ENCODE results near the gene ATP8A1.
"Not testable (repeated sequence)": the region's sequence is repeated elsewhere in the genome, so short reads cannot be mapped to it uniquely, and the experiment has no call there.

ATP8A1 gene

DNA sequence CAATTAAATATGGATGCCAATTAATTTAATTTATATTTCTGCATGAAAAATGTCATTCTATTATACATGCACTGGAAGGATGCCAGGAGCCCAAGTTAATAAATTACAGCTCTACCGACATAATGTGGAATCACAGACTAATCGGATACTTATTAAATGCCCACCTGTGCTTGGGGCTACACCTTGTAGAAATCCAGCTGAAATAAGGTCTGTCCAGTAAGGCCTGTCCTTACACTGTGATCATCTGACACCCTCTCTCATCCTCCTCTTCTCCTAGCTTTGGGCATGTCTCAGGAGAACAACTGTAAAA is 265.6 kb downstream of the ATP8A1 start:
- no peak overlapping the region for H2AFZ ChIP-seq
- no peak overlapping the region for H3K27ac ChIP-seq
- no peaks in the 10 kb centered on the region for H3K27me3 ChIP-seq (ENCODE audit: control insufficient read depth, insufficient read depth, low read length)
- H3K9ac ChIP-seq = no peak overlapping the region
- no peak overlapping the region for H3K4me2 ChIP-seq (ENCODE audit: low read length)
- no peaks in the 10 kb centered on the region for H3K79me2 ChIP-seq
- no peaks in the 10 kb centered on the region for H3K36me3 ChIP-seq (ENCODE audit: control insufficient read depth, insufficient read depth, low read length)
- no peaks in the 10 kb centered on the region for H3K9me3 ChIP-seq (ENCODE audit: control insufficient read depth, low read length)
- no peak overlapping the region for H3K4me3 ChIP-seq (ENCODE audit: low read depth, low read length)
- H3K4me1 ChIP-seq = no peaks in the 10 kb centered on the region
- TF ChIP-seq, protein P1, sequence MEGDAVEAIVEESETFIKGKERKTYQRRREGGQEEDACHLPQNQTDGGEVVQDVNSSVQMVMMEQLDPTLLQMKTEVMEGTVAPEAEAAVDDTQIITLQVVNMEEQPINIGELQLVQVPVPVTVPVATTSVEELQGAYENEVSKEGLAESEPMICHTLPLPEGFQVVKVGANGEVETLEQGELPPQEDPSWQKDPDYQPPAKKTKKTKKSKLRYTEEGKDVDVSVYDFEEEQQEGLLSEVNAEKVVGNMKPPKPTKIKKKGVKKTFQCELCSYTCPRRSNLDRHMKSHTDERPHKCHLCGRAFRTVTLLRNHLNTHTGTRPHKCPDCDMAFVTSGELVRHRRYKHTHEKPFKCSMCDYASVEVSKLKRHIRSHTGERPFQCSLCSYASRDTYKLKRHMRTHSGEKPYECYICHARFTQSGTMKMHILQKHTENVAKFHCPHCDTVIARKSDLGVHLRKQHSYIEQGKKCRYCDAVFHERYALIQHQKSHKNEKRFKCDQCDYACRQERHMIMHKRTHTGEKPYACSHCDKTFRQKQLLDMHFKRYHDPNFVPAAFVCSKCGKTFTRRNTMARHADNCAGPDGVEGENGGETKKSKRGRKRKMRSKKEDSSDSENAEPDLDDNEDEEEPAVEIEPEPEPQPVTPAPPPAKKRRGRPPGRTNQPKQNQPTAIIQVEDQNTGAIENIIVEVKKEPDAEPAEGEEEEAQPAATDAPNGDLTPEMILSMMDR (IDR thresholded peaks at IDR 0.05) = no peak

DNA sequence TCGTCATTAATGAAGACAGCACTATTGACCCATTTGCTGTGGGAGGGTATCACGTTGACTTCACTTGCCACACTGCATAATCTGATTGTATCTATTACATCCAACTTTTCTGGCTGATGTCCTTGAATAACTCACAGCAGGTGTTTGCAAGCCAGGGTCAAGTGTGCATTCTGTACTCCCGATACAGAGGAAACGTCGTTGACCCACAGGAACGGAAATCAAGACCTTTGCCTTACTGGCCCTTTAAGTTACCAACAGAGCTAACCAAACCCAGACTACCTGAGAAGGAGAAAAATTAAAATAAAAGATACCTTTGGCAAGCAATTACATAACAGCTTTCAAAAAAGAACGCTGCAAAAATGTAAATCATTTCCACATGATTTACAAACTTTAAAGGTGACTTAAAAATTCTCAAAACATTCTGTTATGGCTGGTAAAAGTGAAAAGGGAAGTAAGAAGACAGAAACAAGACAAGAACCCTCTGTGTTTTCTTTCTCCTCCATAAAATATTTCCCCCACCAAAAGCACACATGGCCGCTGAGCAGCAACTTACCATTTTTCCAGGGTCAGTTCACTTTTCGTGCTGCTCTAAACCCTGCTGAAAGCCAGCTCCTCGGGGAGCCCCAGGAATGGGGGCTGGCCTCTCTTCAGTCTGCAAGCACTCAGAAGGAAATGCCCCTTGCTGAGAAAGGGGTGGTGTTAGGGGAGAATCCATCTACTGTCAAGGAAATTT is 266.1 kb downstream of the ATP8A1 start:
- TF ChIP-seq, protein P1 (IDR thresholded peaks at IDR 0.05) = no peak
- H3K79me2 ChIP-seq = no peaks in the 10 kb centered on the region
- H3K36me3 ChIP-seq (ENCODE audit: control insufficient read depth, insufficient read depth, low read length) = no peaks in the 10 kb centered on the region
- peak overlapping the region; percentile 5 for H2AFZ ChIP-seq
- no peak overlapping the region for H3K9ac ChIP-seq
- H3K9me3 ChIP-seq (ENCODE audit: control insufficient read depth, low read length) = no peaks in the 10 kb centered on the region
- no peak overlapping the region for H3K27ac ChIP-seq
- H3K4me1 ChIP-seq = no peaks in the 10 kb centered on the region
- H3K4me2 ChIP-seq (ENCODE audit: low read length) = no peak overlapping the region
- H3K4me3 ChIP-seq (ENCODE audit: low read depth, low read length) = no peak overlapping the region
- no peaks in the 10 kb centered on the region for H3K27me3 ChIP-seq (ENCODE audit: control insufficient read depth, insufficient read depth, low read length)

DNA sequence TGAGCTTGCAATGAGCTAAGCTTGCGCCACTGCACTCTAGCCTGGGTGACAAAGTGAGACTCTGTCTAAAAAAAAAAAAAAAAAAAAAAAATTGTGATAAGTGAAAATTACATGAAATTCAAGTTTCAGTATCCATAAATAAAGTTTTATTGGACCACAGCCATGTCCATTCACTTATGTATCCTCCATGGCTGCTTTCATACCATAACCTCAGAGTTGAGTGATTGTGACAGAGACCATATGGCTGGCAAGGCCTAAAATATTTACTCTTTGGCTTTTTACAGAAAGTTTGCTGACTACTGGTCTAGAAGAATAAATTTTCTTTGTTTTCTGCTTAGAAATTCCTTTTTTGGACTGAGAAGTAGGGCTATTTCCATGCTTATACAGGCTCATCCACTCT is 271.4 kb downstream of the ATP8A1 start:
- Histone ChIP-seq H3K36me3 (ENCODE audit: control insufficient read depth, insufficient read depth, low read length) (no peaks in the 10 kb centered on the region), H3K27me3 (ENCODE audit: control insufficient read depth, insufficient read depth, low read length) (no peaks in the 10 kb centered on the region), H3K79me2 (no peaks in the 10 kb centered on the region), H3K9ac (no peak overlapping the region), H3K4me2 (ENCODE audit: low read length) (no peak overlapping the region), H3K9me3 (ENCODE audit: control insufficient read depth, low read length) (no peaks in the 10 kb centered on the region), H3K4me3 (ENCODE audit: low read depth, low read length) (no peak overlapping the region), H3K27ac (no peak overlapping the region), H2AFZ (no peak overlapping the region), H3K4me1 (no peaks in the 10 kb centered on the region)
- TF ChIP-seq, protein P1 (IDR thresholded peaks at IDR 0.05) = no peak

DNA sequence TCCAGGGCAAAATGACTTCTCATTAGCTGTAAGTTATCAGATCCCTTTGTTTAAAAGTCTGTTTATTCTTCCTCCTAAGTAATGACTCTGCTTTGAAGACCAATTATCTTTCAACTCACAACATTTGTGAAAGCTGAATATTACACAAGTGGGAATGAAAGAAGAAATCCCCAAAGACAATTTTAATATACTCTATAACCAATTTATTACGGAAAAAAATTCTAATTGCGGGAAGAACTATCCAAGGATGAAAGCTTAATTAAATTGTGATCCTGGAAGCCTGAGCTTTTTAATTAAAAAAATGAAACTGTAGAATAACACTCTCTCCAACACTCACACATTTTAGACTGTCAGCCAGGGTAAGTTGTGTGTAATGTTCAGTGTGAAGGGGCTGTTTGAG is 275.2 kb downstream of the ATP8A1 start:
- no peaks in the 10 kb centered on the region for H3K79me2 ChIP-seq
- no peak overlapping the region for H3K4me3 ChIP-seq (ENCODE audit: low read depth, low read length)
- H3K4me1 ChIP-seq = no peaks in the 10 kb centered on the region
- H3K9me3 ChIP-seq (ENCODE audit: control insufficient read depth, low read length) = no peaks in the 10 kb centered on the region
- no peak overlapping the region for H2AFZ ChIP-seq
- H3K9ac ChIP-seq = no peak overlapping the region
- no peaks in the 10 kb centered on the region for H3K36me3 ChIP-seq (ENCODE audit: control insufficient read depth, insufficient read depth, low read length)
- H3K27me3 ChIP-seq (ENCODE audit: control insufficient read depth, insufficient read depth, low read length) = no peaks in the 10 kb centered on the region
- H3K4me2 ChIP-seq (ENCODE audit: low read length) = no peak overlapping the region
- TF ChIP-seq, protein P1 (IDR thresholded peaks at IDR 0.05) = no peak
- H3K27ac ChIP-seq = no peak overlapping the region

DNA sequence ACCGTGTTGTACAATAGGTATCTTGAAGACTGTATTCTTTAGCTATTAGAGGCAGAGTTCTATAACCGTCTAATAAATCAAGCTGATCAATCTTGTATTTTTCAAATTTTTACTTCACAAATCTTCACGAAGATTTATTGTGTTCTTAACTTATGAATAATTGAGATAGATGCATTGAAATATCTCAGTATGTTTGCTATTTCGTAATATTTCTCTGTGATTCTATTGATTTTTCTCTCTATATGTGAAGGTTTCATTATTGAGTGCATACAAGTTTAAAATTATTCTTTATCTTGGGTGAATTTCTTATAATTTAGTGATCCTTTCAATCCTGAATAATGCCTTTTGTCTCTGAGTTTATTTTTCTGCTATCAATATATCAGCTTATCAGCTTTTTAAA is 279.4 kb downstream of the ATP8A1 start:
- TF ChIP-seq, protein P1 (IDR thresholded peaks at IDR 0.05) = no peak
- Histone ChIP-seq H3K4me3 (ENCODE audit: low read depth, low read length) (no peak overlapping the region), H3K9me3 (ENCODE audit: control insufficient read depth, low read length) (no peaks in the 10 kb centered on the region), H2AFZ (no peak overlapping the region), H3K79me2 (no peaks in the 10 kb centered on the region), H3K4me1 (no peaks in the 10 kb centered on the region), H3K27me3 (ENCODE audit: control insufficient read depth, insufficient read depth, low read length) (no peaks in the 10 kb centered on the region), H3K27ac (no peak overlapping the region), H3K9ac (no peak overlapping the region), H3K36me3 (ENCODE audit: control insufficient read depth, insufficient read depth, low read length) (no peaks in the 10 kb centered on the region), H3K4me2 (ENCODE audit: low read length) (no peak overlapping the region)

DNA sequence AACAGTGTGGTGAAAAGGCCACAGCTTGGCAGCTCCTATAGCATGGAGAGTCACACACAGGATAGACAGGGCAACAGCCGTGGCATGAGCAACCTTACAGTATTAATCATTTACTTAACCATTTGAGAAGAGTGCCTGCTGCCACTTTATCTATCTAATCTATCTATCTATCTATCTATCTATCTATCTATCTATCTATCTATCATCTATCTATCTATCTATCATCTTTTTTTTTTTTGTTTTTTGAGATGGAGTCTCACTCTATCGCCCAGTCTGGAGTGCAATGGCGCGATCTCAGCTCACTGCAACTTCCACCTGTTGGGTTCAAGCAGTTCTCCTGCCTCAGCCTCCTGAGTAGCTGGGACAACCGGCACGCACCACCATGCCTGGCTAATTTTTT is 284.6 kb downstream of the ATP8A1 start:
- not testable (repeated sequence) for H3K9me3 ChIP-seq (ENCODE audit: control insufficient read depth, low read length); H3K4me3 ChIP-seq (ENCODE audit: low read depth, low read length); H3K36me3 ChIP-seq (ENCODE audit: control insufficient read depth, insufficient read depth, low read length); H3K4me2 ChIP-seq (ENCODE audit: low read length); H2AFZ ChIP-seq; H3K27me3 ChIP-seq (ENCODE audit: control insufficient read depth, insufficient read depth, low read length); H3K27ac ChIP-seq; H3K79me2 ChIP-seq; H3K4me1 ChIP-seq; H3K9ac ChIP-seq

Data from parathyroid adenoma (tissue), 2 donors.